ENCODE results near the gene GLIPR1L1.

GRCh38 chr12:75345531-75345930 lies 11.1 kb downstream of the GLIPR1L1 start:
- TF ChIP-seq CTCF (tag by site-specific recombination; IDR thresholded peaks at IDR 0.05) (no peak), ZNF501 (tag by site-specific recombination; IDR thresholded peaks at IDR 0.05) (no peak), MYNN (tag by site-specific recombination; IDR thresholded peaks at IDR 0.05; ENCODE audit: borderline replicate concordance) (no peak), ELK4 (IDR thresholded peaks at IDR 0.05; ENCODE audit: borderline replicate concordance, low read depth, low read length) (no peak), ZNF114 (tag by site-specific recombination; IDR thresholded peaks at IDR 0.05) (no peak), ZNF274 (IDR thresholded peaks at IDR 0.05; ENCODE audit: low read length) (no peak), ZNF274 (tag by site-specific recombination; IDR thresholded peaks at IDR 0.05; ENCODE audit: borderline replicate concordance) (no peak), BCL11B (tag by site-specific recombination; IDR thresholded peaks at IDR 0.05; ENCODE audit: low read depth) (no peak), ZNF266 (tag by site-specific recombination; IDR thresholded peaks at IDR 0.05; ENCODE audit: low read depth) (no peak), ZFP41 (tag by site-specific recombination; IDR thresholded peaks at IDR 0.05; ENCODE audit: borderline replicate concordance) (no peak), ZNF37A (tag by site-specific recombination; IDR thresholded peaks at IDR 0.05) (no peak), ZNF548 (tag by site-specific recombination; IDR thresholded peaks at IDR 0.05) (no peak), YY1 (tag by site-specific recombination; IDR thresholded peaks at IDR 0.05) (no peak), ZNF571 (tag by site-specific recombination; IDR thresholded peaks at IDR 0.05) (no peak), ZNF664 (tag by site-specific recombination; IDR thresholded peaks at IDR 0.05) (no peak)
